ENCODE measurements around the gene NRXN3.
"Not testable (repeated sequence)": the region's sequence is repeated elsewhere in the genome, so short reads cannot be mapped to it uniquely, and the experiment has no call there.

GRCh38 chr14:78541788-78542187 is 371.6 kb downstream of the NRXN3 start:
- TF ChIP-seq CTCF, EP300, POLR2A (IDR thresholded peaks at IDR 0.05): not testable (repeated sequence)

Measured in stomach (tissue), 4 donors.